ENCODE data around the gene RALGAPA1. TPM values are rescaled to one million over a fixed set of nuclear protein-coding genes. Genes with fewer than 3 reads are reported as not detected.
A peak's percentile ranks its signal among the peaks of the same experiment; 100 is the strongest.

Gene RALGAPA1
- total and polyA plus RNA-seq, 9 donors = 18.0 to 99.5 (median 79.3) TPM

DNA sequence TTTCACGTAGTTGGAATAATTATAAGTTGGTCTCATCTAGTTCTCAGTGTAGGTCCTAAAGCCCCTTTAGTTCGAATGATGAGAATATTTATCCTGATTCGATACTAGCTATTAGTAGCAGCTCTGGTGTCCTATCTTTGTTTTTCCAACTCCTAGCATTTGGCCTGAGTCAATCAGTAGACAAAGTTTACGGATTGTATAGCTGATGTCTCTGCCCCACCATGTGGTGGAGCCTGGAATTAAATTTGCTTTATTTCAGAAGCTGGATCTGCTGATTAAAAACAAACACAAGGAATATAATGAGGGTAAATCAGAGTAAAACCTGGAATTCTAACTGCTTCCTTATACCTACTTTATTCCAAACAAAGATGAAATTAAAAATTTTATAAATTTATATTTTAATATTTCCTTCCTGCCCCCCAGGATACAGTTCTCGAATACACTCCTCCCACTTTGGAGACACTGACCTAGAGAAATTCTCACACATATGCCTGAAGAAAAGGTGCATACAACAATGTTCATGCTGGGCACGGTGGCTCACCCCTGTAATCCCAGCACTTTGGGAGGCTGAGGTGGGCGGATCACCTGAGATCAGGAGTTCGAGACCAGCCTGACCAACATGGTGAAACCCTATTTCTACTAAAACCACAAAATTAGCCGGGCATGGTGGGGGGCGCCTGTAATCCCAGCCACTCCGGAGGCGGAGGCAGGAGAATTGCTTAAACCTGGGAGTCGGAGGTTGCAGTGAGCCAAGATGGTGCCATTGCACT, 9.4 kb upstream of the RALGAPA1 start:
- H3K36me3 ChIP-seq = no peaks in the 10 kb centered on the region
- no peak for TF ChIP-seq POLR2A (IDR thresholded peaks at IDR 0.05)
- TF ChIP-seq, protein P1, sequence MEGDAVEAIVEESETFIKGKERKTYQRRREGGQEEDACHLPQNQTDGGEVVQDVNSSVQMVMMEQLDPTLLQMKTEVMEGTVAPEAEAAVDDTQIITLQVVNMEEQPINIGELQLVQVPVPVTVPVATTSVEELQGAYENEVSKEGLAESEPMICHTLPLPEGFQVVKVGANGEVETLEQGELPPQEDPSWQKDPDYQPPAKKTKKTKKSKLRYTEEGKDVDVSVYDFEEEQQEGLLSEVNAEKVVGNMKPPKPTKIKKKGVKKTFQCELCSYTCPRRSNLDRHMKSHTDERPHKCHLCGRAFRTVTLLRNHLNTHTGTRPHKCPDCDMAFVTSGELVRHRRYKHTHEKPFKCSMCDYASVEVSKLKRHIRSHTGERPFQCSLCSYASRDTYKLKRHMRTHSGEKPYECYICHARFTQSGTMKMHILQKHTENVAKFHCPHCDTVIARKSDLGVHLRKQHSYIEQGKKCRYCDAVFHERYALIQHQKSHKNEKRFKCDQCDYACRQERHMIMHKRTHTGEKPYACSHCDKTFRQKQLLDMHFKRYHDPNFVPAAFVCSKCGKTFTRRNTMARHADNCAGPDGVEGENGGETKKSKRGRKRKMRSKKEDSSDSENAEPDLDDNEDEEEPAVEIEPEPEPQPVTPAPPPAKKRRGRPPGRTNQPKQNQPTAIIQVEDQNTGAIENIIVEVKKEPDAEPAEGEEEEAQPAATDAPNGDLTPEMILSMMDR (IDR thresholded peaks at IDR 0.05) = peak; percentile 11 to 55 (median 38)
- no peak for DNase-seq
- 57 to 73% (median 66%) methylated on average over 13 of the region's 13 CpGs for WGBS, 3 donors
- H3K4me3 ChIP-seq = no peak overlapping the region
- H3K4me1 ChIP-seq (ENCODE audit: insufficient read depth) = no peaks in the 10 kb centered on the region
- no peaks in the 10 kb centered on the region for H3K27me3 ChIP-seq
- H3K27ac ChIP-seq = no peak overlapping the region
- intact Hi-C loops (cut with DNase I) = no loop called here
- no peaks in the 10 kb centered on the region for H3K9me3 ChIP-seq

DNA sequence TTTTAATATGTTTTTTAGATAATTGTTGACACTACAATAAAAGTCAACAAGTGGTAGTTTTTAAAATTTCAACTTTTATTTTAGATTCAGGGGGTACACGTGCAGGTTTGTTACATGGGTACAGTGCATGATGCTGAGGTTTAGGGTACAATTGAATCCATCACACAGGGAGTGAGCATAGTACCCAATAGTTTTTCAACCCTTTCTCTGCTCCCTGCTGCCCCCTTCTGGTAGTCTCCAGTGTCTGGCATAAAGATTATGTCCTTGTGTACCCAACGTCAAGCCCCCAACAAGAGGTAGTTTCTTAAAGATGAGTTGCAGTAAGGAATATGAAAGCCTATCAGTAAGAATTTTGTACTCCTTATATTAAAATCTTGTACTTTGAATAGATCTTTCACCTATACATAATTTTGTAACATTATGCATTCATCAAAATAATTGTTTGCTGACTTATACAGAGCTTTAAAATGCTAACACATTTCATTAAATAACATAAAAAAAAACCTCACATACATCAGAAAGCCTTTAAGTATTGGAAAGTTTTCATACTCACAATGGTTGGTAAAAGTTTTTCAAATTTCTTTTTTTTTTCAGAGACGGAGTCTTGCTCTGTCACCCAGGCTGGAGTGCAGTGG, 5.4 kb upstream of the RALGAPA1 start:
- H3K27me3 ChIP-seq = no peaks in the 10 kb centered on the region
- TF ChIP-seq, protein P1 (IDR thresholded peaks at IDR 0.05) = no peak
- TF ChIP-seq POLR2A (IDR thresholded peaks at IDR 0.05) (no peak), EP300 (IDR thresholded peaks at IDR 0.05) (no peak)
- H3K9me3 ChIP-seq = no peaks in the 10 kb centered on the region
- no peaks in the 10 kb centered on the region for H3K4me1 ChIP-seq (ENCODE audit: insufficient read depth)
- WGBS, 3 donors = 31 to 37% (median 35%) methylated on average over 3 of the region's 3 CpGs
- peak in 1 of 5 donors; percentile 40 for DNase-seq
- no peak overlapping the region for H3K27ac ChIP-seq
- no peak overlapping the region for H3K4me3 ChIP-seq
- intact Hi-C loops (cut with DNase I) = no loop called here
- no peaks in the 10 kb centered on the region for H3K36me3 ChIP-seq

DNA sequence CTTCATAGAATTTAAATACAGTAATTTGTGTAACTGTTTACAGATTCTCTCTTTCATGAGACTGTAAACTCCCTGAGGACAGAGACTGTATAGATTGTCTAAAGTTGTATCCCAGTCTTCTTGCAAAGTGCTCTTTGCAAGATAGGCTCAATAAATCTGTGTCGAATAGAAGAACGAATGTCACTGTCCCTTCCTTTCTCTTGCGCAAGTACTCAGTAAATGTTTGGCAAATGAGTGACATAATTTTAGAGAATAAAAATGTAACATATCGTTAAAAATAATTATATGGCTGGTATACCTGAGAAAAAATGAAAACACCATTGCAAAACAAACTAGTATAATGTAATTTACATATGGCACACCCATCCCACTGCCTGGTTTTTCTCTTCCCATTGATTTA, 1.9 kb upstream of the RALGAPA1 start:
- Histone ChIP-seq H3K9me3 (no peaks in the 10 kb centered on the region), H3K36me3 (no peaks in the 10 kb centered on the region), H3K4me1 (ENCODE audit: insufficient read depth) (no peaks in the 10 kb centered on the region), H3K4me3 (no peak overlapping the region), H3K27me3 (no peaks in the 10 kb centered on the region), H3K27ac (no peak overlapping the region)
- intact Hi-C loops (cut with DNase I) = no loop called here
- TF ChIP-seq POLR2A (IDR thresholded peaks at IDR 0.05) (no peak), EP300 (IDR thresholded peaks at IDR 0.05) (no peak)
- TF ChIP-seq, protein P1 (IDR thresholded peaks at IDR 0.05) = no peak
- DNase-seq = no peak
- 94 to 97% (median 94%) methylated on average over 4 of the region's 4 CpGs for WGBS, 3 donors

DNA sequence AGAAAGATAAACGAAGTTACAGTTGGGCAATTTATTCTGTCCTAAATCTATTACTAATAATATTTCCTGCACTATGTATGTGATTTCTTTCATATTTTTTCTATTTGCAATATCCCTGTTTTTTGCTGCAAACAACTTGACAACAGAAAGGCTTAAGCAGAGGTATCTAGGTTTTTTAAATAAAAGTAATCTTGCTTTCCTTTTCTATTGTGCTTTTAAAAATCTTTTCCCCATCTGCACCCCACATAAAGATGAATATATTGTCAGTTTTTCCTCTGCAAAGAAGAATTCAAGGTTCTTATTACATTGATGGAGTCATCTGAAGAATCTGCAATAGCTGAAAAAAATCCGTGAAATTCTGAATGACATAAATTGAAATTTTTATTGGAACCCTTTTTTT, 502 bp upstream of the RALGAPA1 start:
- Histone ChIP-seq H3K4me1 (ENCODE audit: insufficient read depth) (no peaks in the 10 kb centered on the region), H3K36me3 (no peaks in the 10 kb centered on the region), H3K4me3 (peak overlapping the region; percentile 85), H3K27me3 (no peaks in the 10 kb centered on the region), H3K27ac (peak overlapping the region in 1 of 2 donors; percentile 87), H3K9me3 (no peaks in the 10 kb centered on the region)
- TF ChIP-seq POLR2A (IDR thresholded peaks at IDR 0.05) = no peak
- TF ChIP-seq, protein P1 (IDR thresholded peaks at IDR 0.05) = no peak
- no peak for TF ChIP-seq EP300 (IDR thresholded peaks at IDR 0.05)
- intact Hi-C loops (cut with DNase I) = no loop called here
- WGBS, 3 donors = 15 to 27% (median 21%) methylated on average over 2 of the region's 2 CpGs
- DNase-seq = no peak
